Stimulated activated naive CD8-positive, alpha-beta T cell treated with anti-CD3 and anti-CD28 coated beads, Interleukin-15, amount 100 ng/mL, for 72 hours (primary cell): Measurements from ENCODE around the gene FMN2.

Experiments used
- ATAC-seq: fragments of 150-1000 bp; cut with Tn5 transposase; 2 replicates; pipeline ENCODE4 v1.10.0; 2021; ENCODE audit warnings: mild to moderate bottlenecking, moderate library complexity
- DNase-seq, 2 donors: peaks; one replicate each; pipeline ENCODE4 v3.0.0; 2021 to 2022
- H3K27ac Mint-ChIP-seq, 2 donors: one replicate each; pipeline ENCODE4 v1.8.0; 2022; ENCODE audit warnings: mild to moderate bottlenecking in 2 of 2, mixed read lengths in 2 of 2, moderate library complexity in 2 of 2
- H3K27me3 Mint-ChIP-seq: one replicate; pipeline ENCODE4 v1.8.0; 2022; ENCODE audit warnings: mixed read lengths
- H3K4me1 Mint-ChIP-seq: one replicate; pipeline ENCODE4 v1.8.0; 2022; ENCODE audit warnings: mild to moderate bottlenecking, mixed read lengths
- H3K4me3 Mint-ChIP-seq, 2 donors: one replicate each; pipeline ENCODE4 v1.8.0; 2022; ENCODE audit warnings: mild to moderate bottlenecking in 2 of 2, mixed read lengths in 2 of 2, moderate library complexity in 1 of 2
- H3K9me3 Mint-ChIP-seq, 2 donors: one replicate each; pipeline ENCODE4 v1.8.0; 2022; ENCODE audit warnings: mixed read lengths in 2 of 2

The FMN2 gene

GRCh38 chr1:240190881-240191401 lies 99.3 kb downstream of the FMN2 start:
- Mint-ChIP-seq H3K27me3 (peaks cover 17% of the 10 kb centered on the region), H3K9me3 (no peaks in the 10 kb centered on the region), H3K4me1 (peaks cover 5% of the 10 kb centered on the region), H3K27ac (no peak overlapping the region), H3K4me3 (no peak overlapping the region)
- no peak for ATAC-seq
- DNase-seq: no peak

GRCh38 chr1:240192851-240193250 lies 101.2 kb downstream of the FMN2 start:
- Mint-ChIP-seq H3K4me3 (no peak overlapping the region), H3K4me1 (peaks cover 5% of the 10 kb centered on the region), H3K9me3 (no peaks in the 10 kb centered on the region), H3K27ac (no peak overlapping the region), H3K27me3 (peaks cover 7% of the 10 kb centered on the region)
- DNase-seq (no peak), ATAC-seq (no peak)

GRCh38 chr1:240193679-240194078 lies 102.0 kb downstream of the FMN2 start:
- DNase-seq: no peak
- no peak overlapping the region for H3K27ac Mint-ChIP-seq
- no peaks in the 10 kb centered on the region for H3K9me3 Mint-ChIP-seq
- H3K4me1 Mint-ChIP-seq: peaks cover 5% of the 10 kb centered on the region
- peak; percentile 64 for ATAC-seq
- H3K4me3 Mint-ChIP-seq: no peak overlapping the region
- H3K27me3 Mint-ChIP-seq: peaks cover 7% of the 10 kb centered on the region

- ATAC-seq (no peak), DNase-seq (no peak)
- H3K4me3 Mint-ChIP-seq: no peak overlapping the region
Observed at GRCh38 chr1:240194120-240194519, 102.4 kb downstream of the FMN2 start.

GRCh38 chr1:240198376-240198775 lies 106.7 kb downstream of the FMN2 start:
- no peaks in the 10 kb centered on the region for H3K27me3 Mint-ChIP-seq
- no peak overlapping the region for H3K27ac Mint-ChIP-seq
- H3K9me3 Mint-ChIP-seq: peaks cover 5 to 7% of the 10 kb centered on the region in 2 donors
- H3K4me3 Mint-ChIP-seq: no peak overlapping the region
- DNase-seq (no peak), ATAC-seq (no peak)
- no peaks in the 10 kb centered on the region for H3K4me1 Mint-ChIP-seq

More at GRCh38 chr1:240194120-240194519, 102.4 kb downstream of the FMN2 start:
- H3K27ac Mint-ChIP-seq: no peak overlapping the region
- peaks cover 5% of the 10 kb centered on the region for H3K4me1 Mint-ChIP-seq
- H3K27me3 Mint-ChIP-seq: peaks cover 7% of the 10 kb centered on the region
- H3K9me3 Mint-ChIP-seq: no peaks in the 10 kb centered on the region

- ATAC-seq: no peak
Observed at GRCh38 chr1:240199758-240200645, 108.3 kb downstream of the FMN2 start.

GRCh38 chr1:240201931-240202330 lies 110.2 kb downstream of the FMN2 start:
- H3K4me1 Mint-ChIP-seq: no peaks in the 10 kb centered on the region
- no peak overlapping the region for H3K27ac Mint-ChIP-seq
- ATAC-seq (no peak), DNase-seq (no peak)
- H3K9me3 Mint-ChIP-seq: peaks cover 5 to 7% of the 10 kb centered on the region in 2 donors
- H3K27me3 Mint-ChIP-seq: no peaks in the 10 kb centered on the region
- H3K4me3 Mint-ChIP-seq: no peak overlapping the region

More at GRCh38 chr1:240199758-240200645, 108.3 kb downstream of the FMN2 start:
- Mint-ChIP-seq H3K4me3 (no peak overlapping the region), H3K27ac (peak overlapping the region in 1 of 2 donors; percentile 18), H3K4me1 (no peaks in the 10 kb centered on the region), H3K9me3 (peaks cover 5 to 7% of the 10 kb centered on the region in 2 donors), H3K27me3 (no peaks in the 10 kb centered on the region)
- no peak for DNase-seq

- no peaks in the 10 kb centered on the region for H3K4me1 Mint-ChIP-seq
Observed at GRCh38 chr1:240207073-240207709, 115.5 kb downstream of the FMN2 start.

GRCh38 chr1:240210026-240210425 lies 118.3 kb downstream of the FMN2 start:
- ATAC-seq (no peak), DNase-seq (no peak)
- no peak overlapping the region for H3K27ac Mint-ChIP-seq
- H3K4me1 Mint-ChIP-seq: no peaks in the 10 kb centered on the region
- H3K9me3 Mint-ChIP-seq: no peaks in the 10 kb centered on the region
- no peaks in the 10 kb centered on the region for H3K27me3 Mint-ChIP-seq
- H3K4me3 Mint-ChIP-seq: no peak overlapping the region

More at GRCh38 chr1:240207073-240207709, 115.5 kb downstream of the FMN2 start:
- Mint-ChIP-seq H3K27me3 (no peaks in the 10 kb centered on the region), H3K4me3 (no peak overlapping the region), H3K27ac (no peak overlapping the region), H3K9me3 (peaks cover 0 to under 1% of the 10 kb centered on the region in 2 donors)
- ATAC-seq: peak; percentile 69
- no peak for DNase-seq

- DNase-seq (no peak), ATAC-seq (no peak)
- Mint-ChIP-seq H3K9me3 (no peaks in the 10 kb centered on the region), H3K4me1 (no peaks in the 10 kb centered on the region), H3K4me3 (no peak overlapping the region), H3K27ac (no peak overlapping the region), H3K27me3 (no peaks in the 10 kb centered on the region)
Observed at GRCh38 chr1:240212556-240212955, 120.9 kb downstream of the FMN2 start.

- Mint-ChIP-seq H3K27me3 (no peaks in the 10 kb centered on the region), H3K4me3 (no peak overlapping the region), H3K4me1 (no peaks in the 10 kb centered on the region), H3K9me3 (peaks cover 0 to 6% of the 10 kb centered on the region in 2 donors), H3K27ac (no peak overlapping the region)
- ATAC-seq: no peak
- DNase-seq: no peak
Observed at GRCh38 chr1:240217403-240217802, 125.7 kb downstream of the FMN2 start.

- Mint-ChIP-seq H3K9me3 (peaks cover 5 to 13% of the 10 kb centered on the region in 2 donors), H3K27ac (no peak overlapping the region), H3K4me1 (no peaks in the 10 kb centered on the region), H3K27me3 (no peaks in the 10 kb centered on the region), H3K4me3 (no peak overlapping the region)
- ATAC-seq: no peak
- no peak for DNase-seq
Observed at GRCh38 chr1:240219104-240219503, 127.4 kb downstream of the FMN2 start.

GRCh38 chr1:240226102-240226501 lies 134.4 kb downstream of the FMN2 start:
- DNase-seq (no peak), ATAC-seq (no peak)
- Mint-ChIP-seq H3K9me3 (peaks cover 29 to 43% of the 10 kb centered on the region in 2 donors), H3K27me3 (no peaks in the 10 kb centered on the region), H3K4me3 (no peak overlapping the region), H3K27ac (no peak overlapping the region), H3K4me1 (no peaks in the 10 kb centered on the region)

- Mint-ChIP-seq H3K27ac (no peak overlapping the region), H3K9me3 (peaks cover 11 to 13% of the 10 kb centered on the region in 2 donors), H3K4me3 (no peak overlapping the region), H3K27me3 (no peaks in the 10 kb centered on the region), H3K4me1 (no peaks in the 10 kb centered on the region)
- ATAC-seq (no peak), DNase-seq (no peak)
Observed at GRCh38 chr1:240230816-240231215, 139.1 kb downstream of the FMN2 start.

- Mint-ChIP-seq H3K27me3 (no peaks in the 10 kb centered on the region), H3K9me3 (peaks cover 0 to 3% of the 10 kb centered on the region in 2 donors), H3K4me1 (no peaks in the 10 kb centered on the region), H3K4me3 (no peak overlapping the region), H3K27ac (no peak overlapping the region)
- ATAC-seq: no peak
- DNase-seq: no peak
Observed at GRCh38 chr1:240232530-240232929, 140.8 kb downstream of the FMN2 start.
